ENCODE results near the gene PHF1. TPM values are rescaled to one million over a fixed set of nuclear protein-coding genes. Genes with fewer than 3 reads are reported as not detected.
A peak's percentile ranks its signal among the peaks of the same experiment; 100 is the strongest.

The PHF1 gene
- total and polyA plus RNA-seq, 2 of the 13 experiments (the other 11 are each of a cell fraction or from before 2014, with no cell fraction given) = 25.4 to 61.9 TPM

DNA sequence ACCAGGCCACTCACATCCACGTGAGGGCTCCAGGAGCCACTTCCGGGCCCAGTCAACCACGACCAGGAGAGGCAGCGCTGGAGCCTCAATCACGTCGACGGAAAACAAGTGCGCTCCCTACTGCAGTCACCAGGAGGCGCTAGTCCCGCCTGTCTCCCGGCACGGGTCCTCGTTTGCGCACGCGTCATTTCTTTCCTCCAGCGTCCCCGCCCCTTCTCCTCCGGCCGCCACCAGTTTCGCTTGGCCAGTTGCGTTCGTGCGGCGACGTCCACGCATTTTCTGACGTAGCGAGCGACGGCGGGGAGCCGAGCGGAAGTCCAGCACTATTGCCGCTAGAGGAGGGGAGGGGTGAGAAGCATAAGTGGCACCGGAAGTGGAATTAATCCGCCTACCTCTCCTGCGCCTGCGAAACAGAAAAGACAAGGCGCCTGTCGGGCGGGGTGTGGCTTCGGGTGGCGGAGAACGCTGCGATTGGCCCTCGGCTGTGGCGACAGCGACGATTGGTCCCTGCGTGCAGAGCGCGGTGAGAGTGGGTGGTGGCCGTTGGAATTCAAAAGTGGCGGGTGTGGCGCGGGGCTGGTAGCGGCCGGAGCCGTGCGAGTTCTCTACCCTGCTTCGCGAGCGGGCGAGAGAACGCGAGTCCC is 19.4 kb upstream of the PHF1 start, which contains the start of gene KIFC1 (continued):
- TF ChIP-seq, protein P1, sequence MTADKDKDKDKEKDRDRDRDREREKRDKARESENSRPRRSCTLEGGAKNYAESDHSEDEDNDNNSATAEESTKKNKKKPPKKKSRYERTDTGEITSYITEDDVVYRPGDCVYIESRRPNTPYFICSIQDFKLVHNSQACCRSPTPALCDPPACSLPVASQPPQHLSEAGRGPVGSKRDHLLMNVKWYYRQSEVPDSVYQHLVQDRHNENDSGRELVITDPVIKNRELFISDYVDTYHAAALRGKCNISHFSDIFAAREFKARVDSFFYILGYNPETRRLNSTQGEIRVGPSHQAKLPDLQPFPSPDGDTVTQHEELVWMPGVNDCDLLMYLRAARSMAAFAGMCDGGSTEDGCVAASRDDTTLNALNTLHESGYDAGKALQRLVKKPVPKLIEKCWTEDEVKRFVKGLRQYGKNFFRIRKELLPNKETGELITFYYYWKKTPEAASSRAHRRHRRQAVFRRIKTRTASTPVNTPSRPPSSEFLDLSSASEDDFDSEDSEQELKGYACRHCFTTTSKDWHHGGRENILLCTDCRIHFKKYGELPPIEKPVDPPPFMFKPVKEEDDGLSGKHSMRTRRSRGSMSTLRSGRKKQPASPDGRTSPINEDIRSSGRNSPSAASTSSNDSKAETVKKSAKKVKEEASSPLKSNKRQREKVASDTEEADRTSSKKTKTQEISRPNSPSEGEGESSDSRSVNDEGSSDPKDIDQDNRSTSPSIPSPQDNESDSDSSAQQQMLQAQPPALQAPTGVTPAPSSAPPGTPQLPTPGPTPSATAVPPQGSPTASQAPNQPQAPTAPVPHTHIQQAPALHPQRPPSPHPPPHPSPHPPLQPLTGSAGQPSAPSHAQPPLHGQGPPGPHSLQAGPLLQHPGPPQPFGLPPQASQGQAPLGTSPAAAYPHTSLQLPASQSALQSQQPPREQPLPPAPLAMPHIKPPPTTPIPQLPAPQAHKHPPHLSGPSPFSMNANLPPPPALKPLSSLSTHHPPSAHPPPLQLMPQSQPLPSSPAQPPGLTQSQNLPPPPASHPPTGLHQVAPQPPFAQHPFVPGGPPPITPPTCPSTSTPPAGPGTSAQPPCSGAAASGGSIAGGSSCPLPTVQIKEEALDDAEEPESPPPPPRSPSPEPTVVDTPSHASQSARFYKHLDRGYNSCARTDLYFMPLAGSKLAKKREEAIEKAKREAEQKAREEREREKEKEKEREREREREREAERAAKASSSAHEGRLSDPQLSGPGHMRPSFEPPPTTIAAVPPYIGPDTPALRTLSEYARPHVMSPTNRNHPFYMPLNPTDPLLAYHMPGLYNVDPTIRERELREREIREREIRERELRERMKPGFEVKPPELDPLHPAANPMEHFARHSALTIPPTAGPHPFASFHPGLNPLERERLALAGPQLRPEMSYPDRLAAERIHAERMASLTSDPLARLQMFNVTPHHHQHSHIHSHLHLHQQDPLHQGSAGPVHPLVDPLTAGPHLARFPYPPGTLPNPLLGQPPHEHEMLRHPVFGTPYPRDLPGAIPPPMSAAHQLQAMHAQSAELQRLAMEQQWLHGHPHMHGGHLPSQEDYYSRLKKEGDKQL (CRISPR knock-in tag; IDR thresholded peaks at IDR 0.05; ENCODE audit: low read depth) = 0 out of 2 replicates have a peak, but pooled peaks have one; percentile 16
- peak; percentile 88; the same call in 1 of the 2 replicates for TF ChIP-seq SRY (CRISPR knock-in tag; IDR thresholded peaks at IDR 0.05)
- TF ChIP-seq KLF15 (CRISPR knock-in tag; IDR thresholded peaks at IDR 0.05; ENCODE audit: borderline replicate concordance) = no peak
- TF ChIP-seq ZNF354B (CRISPR knock-in tag; IDR thresholded peaks at IDR 0.05) = no peak; the same call in 1 of the 2 replicates
- TF ChIP-seq ZKSCAN5 (CRISPR knock-in tag; IDR thresholded peaks at IDR 0.05) = no peak
- TF ChIP-seq CBFB (CRISPR knock-in tag; IDR thresholded peaks at IDR 0.05) = peak; percentile 61; the same call in 1 of the 2 replicates
- TF ChIP-seq GLI4 (CRISPR knock-in tag; IDR thresholded peaks at IDR 0.05; ENCODE audit: borderline replicate concordance) = peak; percentile 73; the same call in 1 of the 2 replicates
- TF ChIP-seq ATF1 (CRISPR knock-in tag; IDR thresholded peaks at IDR 0.05) = peak; percentile 96
- TF ChIP-seq ZNF337 (CRISPR knock-in tag; IDR thresholded peaks at IDR 0.05; ENCODE audit: borderline replicate concordance, low read depth) = 0 out of 2 replicates have a peak, but pooled peaks have one; percentile 47
- peak; percentile 90 for TF ChIP-seq RAD21 (CRISPR knock-in tag; IDR thresholded peaks at IDR 0.05)
- TF ChIP-seq, protein P2, sequence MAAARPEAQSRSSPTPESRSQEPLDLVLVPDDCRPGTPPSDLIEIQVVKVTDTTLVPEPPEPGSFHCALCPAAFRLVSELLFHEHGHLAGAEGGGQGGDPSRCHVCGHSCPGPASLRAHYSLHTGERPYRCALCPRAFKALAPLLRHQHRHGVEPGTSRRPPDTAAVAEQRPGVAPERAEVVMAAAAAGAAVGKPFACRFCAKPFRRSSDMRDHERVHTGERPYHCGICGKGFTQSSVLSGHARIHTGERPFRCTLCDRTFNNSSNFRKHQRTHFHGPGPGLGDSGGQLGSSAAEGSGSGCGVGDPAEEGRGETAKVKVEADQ (CRISPR knock-in tag; IDR thresholded peaks at IDR 0.05; ENCODE audit: borderline replicate concordance) = peak; percentile 90
- TF ChIP-seq, protein P3, sequence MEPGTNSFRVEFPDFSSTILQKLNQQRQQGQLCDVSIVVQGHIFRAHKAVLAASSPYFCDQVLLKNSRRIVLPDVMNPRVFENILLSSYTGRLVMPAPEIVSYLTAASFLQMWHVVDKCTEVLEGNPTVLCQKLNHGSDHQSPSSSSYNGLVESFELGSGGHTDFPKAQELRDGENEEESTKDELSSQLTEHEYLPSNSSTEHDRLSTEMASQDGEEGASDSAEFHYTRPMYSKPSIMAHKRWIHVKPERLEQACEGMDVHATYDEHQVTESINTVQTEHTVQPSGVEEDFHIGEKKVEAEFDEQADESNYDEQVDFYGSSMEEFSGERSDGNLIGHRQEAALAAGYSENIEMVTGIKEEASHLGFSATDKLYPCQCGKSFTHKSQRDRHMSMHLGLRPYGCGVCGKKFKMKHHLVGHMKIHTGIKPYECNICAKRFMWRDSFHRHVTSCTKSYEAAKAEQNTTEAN (CRISPR knock-in tag; conservative IDR thresholded peaks at IDR 0.05) = peak; percentile 63
- peak; percentile 63; the same call in 1 of the 2 replicates for TF ChIP-seq EED (CRISPR knock-in tag; IDR thresholded peaks at IDR 0.05)
- TF ChIP-seq ZNF780A (CRISPR knock-in tag; IDR thresholded peaks at IDR 0.05) = 0 out of 2 replicates have a peak, but pooled peaks have one; percentile 90
